GM06990 (cell line): ENCODE data around the gene CFAP92.

Source experiments
- DNase-seq: peaks from one replicate; pipeline ENCODE4 v3.0.0-alpha.2; 2011; ENCODE audit not compliant: insufficient read length; ENCODE audit errors: extremely low read depth
- H3K27me3 ChIP-seq: replicated peaks from 2 replicates; pipeline ENCODE4 v1.6.0; 2011; ENCODE audit warnings: low read length; ENCODE audit not compliant: control insufficient read depth, insufficient read depth
- H3K36me3 ChIP-seq: 2 replicates; pipeline ENCODE4 v1.5.1; 2011; ENCODE audit warnings: low read length; ENCODE audit not compliant: control insufficient read depth, insufficient read depth
- H3K4me3 ChIP-seq: replicated peaks from 2 replicates; pipeline ENCODE4 v1.5.1; 2011; ENCODE audit warnings: low read depth, mild to moderate bottlenecking, control low read depth, low read length
- TF ChIP-seq, protein P1 (sequence below): IDR thresholded peaks from 2 replicates; pipeline ENCODE4 v1.5.1; 2011; ENCODE audit warnings: low read length, control low read depth, mild to moderate bottlenecking, inconsistent platforms; ENCODE audit not compliant: insufficient read depth, poor library complexity, severe bottlenecking

Gene CFAP92

DNA sequence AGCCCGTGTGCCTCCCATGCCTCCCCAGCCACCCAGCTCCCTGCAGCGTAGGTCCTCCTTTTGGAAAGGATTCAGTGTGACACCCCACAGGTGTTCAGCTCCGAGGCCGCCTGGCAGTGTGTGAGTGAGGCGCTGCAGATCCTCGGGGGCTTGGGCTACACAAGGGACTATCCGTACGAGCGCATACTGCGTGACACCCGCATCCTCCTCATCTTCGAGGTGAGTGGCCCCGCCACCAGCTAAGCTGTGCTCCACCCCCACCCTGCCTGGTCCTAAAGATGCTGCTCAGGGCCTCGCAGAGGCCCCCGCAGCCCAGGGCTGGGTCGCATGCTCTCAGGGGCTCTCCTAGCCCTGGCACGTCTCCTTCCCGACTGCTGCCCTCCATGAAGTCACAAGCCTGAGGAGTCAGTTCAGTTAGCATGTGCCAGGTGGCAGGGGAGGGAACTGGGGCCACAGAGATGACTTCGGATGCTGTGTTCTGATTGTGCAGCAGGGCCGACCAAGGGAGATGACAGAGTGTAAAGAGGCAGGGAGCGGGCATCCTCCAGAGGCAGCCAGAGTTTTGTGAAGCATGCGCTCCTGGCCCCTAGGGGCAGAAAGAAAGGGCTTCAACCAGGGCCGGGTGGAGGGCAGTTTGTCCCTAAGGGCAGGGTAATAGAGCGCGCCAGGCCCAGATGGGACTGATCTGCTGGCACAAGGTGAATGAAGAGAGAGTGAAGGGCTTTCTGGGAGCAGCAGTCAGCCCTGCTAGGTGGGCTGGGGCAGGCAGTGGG, 87.7 kb downstream of the CFAP92 start:
- H3K4me3 ChIP-seq, result no peak overlapping the region
- no peaks in the 10 kb centered on the region for H3K27me3 ChIP-seq
- peaks cover 70% of the 10 kb centered on the region for H3K36me3 ChIP-seq
- no peak for DNase-seq
- TF ChIP-seq, protein P1, sequence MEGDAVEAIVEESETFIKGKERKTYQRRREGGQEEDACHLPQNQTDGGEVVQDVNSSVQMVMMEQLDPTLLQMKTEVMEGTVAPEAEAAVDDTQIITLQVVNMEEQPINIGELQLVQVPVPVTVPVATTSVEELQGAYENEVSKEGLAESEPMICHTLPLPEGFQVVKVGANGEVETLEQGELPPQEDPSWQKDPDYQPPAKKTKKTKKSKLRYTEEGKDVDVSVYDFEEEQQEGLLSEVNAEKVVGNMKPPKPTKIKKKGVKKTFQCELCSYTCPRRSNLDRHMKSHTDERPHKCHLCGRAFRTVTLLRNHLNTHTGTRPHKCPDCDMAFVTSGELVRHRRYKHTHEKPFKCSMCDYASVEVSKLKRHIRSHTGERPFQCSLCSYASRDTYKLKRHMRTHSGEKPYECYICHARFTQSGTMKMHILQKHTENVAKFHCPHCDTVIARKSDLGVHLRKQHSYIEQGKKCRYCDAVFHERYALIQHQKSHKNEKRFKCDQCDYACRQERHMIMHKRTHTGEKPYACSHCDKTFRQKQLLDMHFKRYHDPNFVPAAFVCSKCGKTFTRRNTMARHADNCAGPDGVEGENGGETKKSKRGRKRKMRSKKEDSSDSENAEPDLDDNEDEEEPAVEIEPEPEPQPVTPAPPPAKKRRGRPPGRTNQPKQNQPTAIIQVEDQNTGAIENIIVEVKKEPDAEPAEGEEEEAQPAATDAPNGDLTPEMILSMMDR, result no peak

DNA sequence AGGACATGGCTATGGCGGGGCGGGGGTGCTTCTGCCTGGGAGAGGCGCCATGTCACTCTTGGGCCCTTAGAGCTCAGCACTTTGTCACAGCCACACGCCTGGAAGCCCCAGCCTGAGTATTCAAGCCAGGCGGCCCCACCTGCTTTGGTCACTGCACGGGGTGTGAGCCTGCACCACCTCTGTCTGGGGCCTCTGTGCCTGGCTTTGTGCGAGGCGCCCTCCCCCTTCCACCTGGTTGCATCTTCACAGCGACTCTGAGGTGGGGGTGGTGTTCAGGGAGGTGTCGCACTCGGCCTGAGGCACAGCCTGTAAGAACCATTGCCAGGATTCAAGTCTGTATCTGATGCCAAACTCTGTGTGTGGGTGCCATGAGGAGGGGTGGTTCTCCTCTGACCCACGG, 90.4 kb downstream of the CFAP92 start:
- Histone ChIP-seq H3K36me3 (peaks cover 58% of the 10 kb centered on the region), H3K4me3 (no peak overlapping the region), H3K27me3 (no peaks in the 10 kb centered on the region)
- DNase-seq, result no peak
- TF ChIP-seq, protein P1, result no peak

DNA sequence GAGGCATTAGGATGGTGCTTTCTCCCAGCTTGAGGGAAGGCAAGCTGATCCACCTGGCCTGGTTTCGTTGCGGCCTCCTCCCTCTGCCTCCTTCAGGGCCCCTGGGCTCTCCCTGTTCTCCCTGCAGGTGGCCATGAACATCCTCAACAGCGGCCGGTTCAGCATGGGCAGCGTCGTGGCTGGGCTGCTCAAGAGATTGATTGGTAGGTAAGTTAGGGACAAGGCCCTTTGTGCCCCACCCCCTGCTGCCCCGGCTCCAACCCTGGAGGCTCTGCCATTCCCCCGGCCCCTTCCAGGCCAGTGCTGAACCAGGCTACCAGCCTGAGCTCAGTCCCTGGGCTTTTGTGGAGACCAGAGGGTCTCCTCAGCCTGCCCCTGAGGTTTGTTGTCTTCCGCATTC, 91.5 kb downstream of the CFAP92 start:
- H3K4me3 ChIP-seq, result no peak overlapping the region
- DNase-seq, result no peak
- peaks cover 57% of the 10 kb centered on the region for H3K36me3 ChIP-seq
- TF ChIP-seq, protein P1, result no peak
- H3K27me3 ChIP-seq, result no peaks in the 10 kb centered on the region

DNA sequence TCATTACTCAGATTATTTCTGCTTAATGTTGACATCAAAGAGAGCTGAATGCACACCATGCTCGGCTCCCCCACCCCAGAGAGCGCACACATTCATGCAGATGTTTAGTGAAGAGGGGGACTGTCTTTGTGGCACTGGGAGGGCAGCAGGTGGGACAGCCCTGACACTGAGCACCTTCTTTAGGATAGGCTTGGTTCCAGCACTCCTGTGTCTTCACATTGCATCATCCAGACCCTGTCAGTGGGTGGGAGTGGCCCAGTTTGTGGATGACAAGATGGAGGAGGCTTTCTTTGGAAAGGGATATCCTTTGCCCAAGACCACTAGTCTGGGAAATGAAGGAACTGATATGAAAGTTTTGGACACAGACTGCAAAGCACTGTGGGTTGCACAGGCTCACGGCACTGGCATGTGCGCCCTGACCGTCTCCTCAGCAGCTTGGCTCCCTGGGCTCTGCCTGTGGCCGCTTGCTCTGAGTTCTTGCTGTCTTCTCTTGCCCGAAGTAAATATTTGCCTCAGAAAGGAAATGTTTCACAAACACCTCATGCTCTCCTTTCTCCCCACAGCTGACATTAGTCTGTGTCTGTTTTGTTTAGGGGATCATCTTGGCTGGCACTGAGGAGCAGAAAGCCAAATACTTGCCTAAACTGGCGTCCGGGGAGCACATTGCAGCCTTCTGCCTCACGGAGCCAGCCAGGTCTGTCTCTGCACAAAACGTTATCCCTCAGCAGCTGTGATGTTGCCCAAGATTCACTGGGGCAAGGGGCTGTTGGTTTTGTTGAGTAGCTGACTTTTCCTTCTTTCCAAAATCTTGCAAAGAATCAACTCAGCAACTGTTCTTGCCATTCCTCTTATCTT, 97.8 kb downstream of the CFAP92 start:
- no peak for DNase-seq
- no peak overlapping the region for H3K4me3 ChIP-seq
- peaks cover 31% of the 10 kb centered on the region for H3K36me3 ChIP-seq
- no peaks in the 10 kb centered on the region for H3K27me3 ChIP-seq
- TF ChIP-seq, protein P1, result no peak

DNA sequence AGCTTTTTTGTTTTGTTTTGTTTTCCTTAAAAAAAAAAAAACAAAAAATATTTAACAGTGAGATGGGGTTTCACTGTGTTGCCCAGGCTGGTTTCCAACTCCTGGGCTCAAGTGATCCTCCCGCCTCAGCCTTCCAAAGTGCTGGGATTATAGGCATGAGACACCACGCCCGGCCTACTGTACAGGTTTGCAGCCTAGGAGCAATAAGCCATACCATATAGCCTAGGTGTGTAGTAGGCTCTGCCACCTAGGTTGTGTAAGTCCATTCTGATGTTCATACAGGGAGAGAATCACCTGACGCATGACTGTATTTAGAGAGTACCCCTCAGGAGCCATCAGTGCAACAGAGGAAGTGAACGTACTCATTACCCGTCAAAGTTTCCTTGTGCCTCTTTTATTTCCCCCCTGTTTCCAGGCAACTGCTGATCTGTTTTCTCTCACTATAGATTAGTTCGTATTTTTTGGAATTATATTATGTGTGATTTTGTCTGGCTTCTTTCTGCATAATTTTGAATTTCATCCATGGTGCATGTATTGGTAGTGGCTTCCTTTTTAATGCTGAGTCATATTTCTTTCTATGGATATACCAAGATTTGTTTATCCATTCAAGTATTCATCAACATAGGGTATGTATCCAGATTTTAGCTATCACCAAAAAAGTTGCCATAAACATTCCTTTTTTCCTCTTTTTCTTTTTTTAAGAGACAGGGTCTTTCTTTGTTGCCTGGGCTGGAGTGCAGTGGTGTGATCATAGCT, 104.6 kb downstream of the CFAP92 start:
- TF ChIP-seq, protein P1, result no peak
- H3K27me3 ChIP-seq, result no peaks in the 10 kb centered on the region
- H3K36me3 ChIP-seq, result peaks cover 5% of the 10 kb centered on the region
- H3K4me3 ChIP-seq, result no peak overlapping the region
- no peak for DNase-seq
